ENCODE data around the gene MPPED1. TPM values are rescaled to one million over a fixed set of nuclear protein-coding genes. Genes with fewer than 3 reads are reported as not detected.

MPPED1 gene
- total RNA-seq, 1 experiment from 2014 or later: 0.28 TPM

DNA sequence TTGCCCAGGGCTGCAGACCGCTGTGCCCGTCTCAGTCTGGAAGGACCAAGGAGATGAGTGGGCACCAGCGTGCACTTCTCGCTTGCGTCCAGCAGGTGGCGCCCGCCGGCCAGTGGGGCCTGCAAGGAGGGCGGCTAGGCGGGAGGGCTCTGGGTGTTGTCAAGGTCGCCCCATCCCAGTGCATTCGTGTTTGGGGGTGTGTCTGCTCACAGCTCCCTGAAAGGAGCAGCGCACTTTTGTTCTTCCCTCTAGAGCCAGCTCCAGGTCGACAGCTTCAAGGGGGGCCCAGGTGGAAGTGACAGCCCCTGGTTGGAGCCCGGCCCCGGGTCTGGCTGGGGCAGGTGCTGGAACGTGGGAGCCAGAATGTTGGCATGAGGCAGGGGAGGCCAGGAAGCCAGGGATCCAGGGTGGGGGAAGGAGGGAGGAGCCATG is 23.4 kb upstream of the MPPED1 start:
- H3K79me1 ChIP-seq (ENCODE audit: insufficient read depth, low read depth, low read length, poor library complexity, severe bottlenecking): no peaks in the 10 kb centered on the region
- H3K9me3 Mint-ChIP-seq: no peaks in the 10 kb centered on the region; a peak in 2 of 5 replicates
- no peak overlapping the region for H2BK15ac ChIP-seq (ENCODE audit: low read depth, low read length)
- peaks cover 43% of the 10 kb centered on the region for H3K27me3 Mint-ChIP-seq (ENCODE audit: low read depth)
- H3K4me3 Mint-ChIP-seq: peak overlapping the region in 1 of 2 experiments; percentile 28; a peak in 1 of 5 replicates
- no peak overlapping the region for H3K9ac ChIP-seq (ENCODE audit: extremely low read depth, insufficient read length, low read length)
- no peak overlapping the region for H4K8ac ChIP-seq (replicated peaks; ENCODE audit: insufficient read length, low read depth, low read length)
- no peak overlapping the region for H3K4me2 ChIP-seq (ENCODE audit: insufficient read depth, insufficient read length, low read length)
- H2BK20ac ChIP-seq (ENCODE audit: low read depth, low read length, poor library complexity, severe bottlenecking): no peak overlapping the region
- H2AFZ ChIP-seq (ENCODE audit: low read length): no peak overlapping the region
- no peaks in the 10 kb centered on the region for H3K79me2 ChIP-seq (ENCODE audit: insufficient read depth, low read length)
- TF ChIP-seq CTCF (conservative IDR thresholded peaks at IDR 0.05): peak; percentile 99
- no peak overlapping the region for H3K23ac ChIP-seq (ENCODE audit: insufficient read length, low read depth, low read length)
- no peak overlapping the region for H4K5ac ChIP-seq (ENCODE audit: insufficient read length, low read depth, low read length)
- no peak overlapping the region for H3K4ac ChIP-seq (ENCODE audit: low read depth, low read length)
- H3K4me1 Mint-ChIP-seq: peaks cover 14 to 33% of the 10 kb centered on the region in 2 experiments
- no CpG with 5 or more reads among the region's 17 CpGs for WGBS (ENCODE audit: extremely low coverage, insufficient read length, low lambda C conversion rate)
- no peak overlapping the region for H2BK5ac ChIP-seq (ENCODE audit: insufficient read length, low read length)
- no peaks in the 10 kb centered on the region for H4K20me1 ChIP-seq (ENCODE audit: control insufficient read depth, insufficient read depth, insufficient read length)
- H3K27me3 ChIP-seq (ENCODE audit: insufficient read depth, low read length): no peaks in the 10 kb centered on the region
- no peaks in the 10 kb centered on the region for H3K9me3 ChIP-seq (ENCODE audit: control insufficient read depth, low read depth, low read length)
- H3K27ac Mint-ChIP-seq: no peak overlapping the region
- no peaks in the 10 kb centered on the region for H3K4me1 ChIP-seq (ENCODE audit: insufficient read depth, low read length)
- no peak overlapping the region for H2BK120ac ChIP-seq (ENCODE audit: low read depth, low read length, poor library complexity, severe bottlenecking)
- no peak overlapping the region for H3T11ph ChIP-seq (ENCODE audit: low read length)
- peak; percentile 90 for DNase-seq
- H4K91ac ChIP-seq (ENCODE audit: insufficient read length, low read depth, low read length): no peak overlapping the region
- no peak overlapping the region for H3K27ac ChIP-seq (ENCODE audit: insufficient read length, low read depth, low read length)
- peaks cover 4% of the 10 kb centered on the region for H3K23me2 ChIP-seq (ENCODE audit: insufficient read length, low read depth, low read length, poor library complexity, severe bottlenecking)
- no peak overlapping the region for H3K56ac ChIP-seq (ENCODE audit: insufficient read length, low read depth, low read length)
- H3K36me3 Mint-ChIP-seq (ENCODE audit: insufficient read depth in 1 of 3, low read depth in 3 of 3): no peaks in the 10 kb centered on the region
- H2BK12ac ChIP-seq (ENCODE audit: insufficient read length, low read depth, low read length): no peak overlapping the region
- H3K14ac ChIP-seq (ENCODE audit: insufficient read depth, low read length): no peak overlapping the region
- no peak overlapping the region for H2AK5ac ChIP-seq (ENCODE audit: insufficient read length, low read length)
- no peak overlapping the region for H3K18ac ChIP-seq (ENCODE audit: insufficient read length, low read depth, low read length)

Data from H9 (cell line).